ENCODE measurements around the gene ABR. TPM values are rescaled to one million over a fixed set of nuclear protein-coding genes. Genes with fewer than 3 reads are reported as not detected.
A peak's percentile ranks its signal among the peaks of the same experiment; 100 is the strongest.

ABR gene
- total and polyA plus RNA-seq, 9 donors: 25.0 to 94.6 (median 60.2) TPM

DNA sequence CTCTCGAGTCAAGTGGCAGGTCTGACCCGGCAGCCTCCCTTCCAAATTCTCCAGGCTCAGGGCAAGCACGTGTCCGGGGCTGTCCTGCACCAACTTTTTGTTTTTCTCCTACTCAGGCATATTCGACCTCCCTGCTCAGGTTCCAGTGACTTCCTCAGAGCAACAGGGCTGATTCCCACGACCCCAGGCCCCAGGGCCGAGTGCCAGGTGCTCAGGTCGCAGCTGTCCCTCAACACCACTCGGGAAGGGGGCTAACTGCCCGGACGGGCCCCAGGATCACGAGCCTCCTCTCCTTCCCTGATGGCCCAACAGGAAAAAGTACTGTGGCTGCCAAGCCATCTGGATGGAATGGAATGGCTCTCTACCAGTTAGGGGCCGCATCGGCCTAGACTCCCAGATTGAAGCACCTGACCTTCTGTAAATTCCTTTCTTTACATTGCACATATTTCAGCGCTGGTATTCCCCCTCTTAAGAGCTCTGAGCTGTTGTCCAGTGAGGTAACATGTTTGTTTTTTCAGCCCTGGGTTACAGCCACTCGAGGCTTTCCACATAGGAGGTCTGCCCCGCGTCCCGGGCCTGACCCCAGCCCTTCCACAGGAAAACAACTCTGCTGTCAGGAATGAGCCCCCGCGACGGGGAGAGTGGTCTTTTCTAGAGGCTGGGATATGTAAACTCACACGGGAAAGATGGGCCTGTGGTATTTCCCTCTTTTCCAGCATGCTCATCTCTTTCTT is 225.2 kb downstream of the ABR start:
- 34 to 41% (median 37%) methylated on average over 22 to 23 of the region's 23 CpGs for WGBS, 3 donors

DNA sequence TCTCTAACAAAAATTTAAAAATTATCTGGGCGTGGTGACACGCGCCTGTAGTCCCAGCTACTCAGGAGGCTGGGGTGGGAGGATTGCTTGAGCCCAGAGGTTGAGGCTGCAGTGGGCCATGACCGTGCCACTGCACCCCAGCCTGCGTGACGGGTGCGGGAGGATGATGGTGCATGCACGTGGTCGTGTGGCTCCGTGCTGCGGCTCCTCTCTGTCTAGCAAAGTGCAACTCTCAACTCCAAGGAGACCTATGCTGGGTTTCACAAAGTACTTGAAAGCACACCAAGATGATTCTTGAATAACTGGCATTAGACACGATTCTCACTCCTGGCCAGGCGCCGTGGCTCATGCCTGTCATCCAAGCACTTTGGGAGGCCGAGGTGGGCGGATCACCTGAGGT is 226.0 kb downstream of the ABR start:
- Histone ChIP-seq H3K36me3 (no peaks in the 10 kb centered on the region), H3K9me3 (no peaks in the 10 kb centered on the region), H3K27ac (no peak overlapping the region), H3K27me3 (no peaks in the 10 kb centered on the region), H3K4me3 (no peak overlapping the region), H3K4me1 (ENCODE audit: insufficient read depth) (peaks cover 18% of the 10 kb centered on the region)
- WGBS, 3 donors: 93 to 97% (median 95%) methylated on average over 16 of the region's 16 CpGs
- intact Hi-C loops (cut with DNase I): no loop called here
- peak in 1 of 5 donors; percentile 10 for DNase-seq
- TF ChIP-seq, protein P1, sequence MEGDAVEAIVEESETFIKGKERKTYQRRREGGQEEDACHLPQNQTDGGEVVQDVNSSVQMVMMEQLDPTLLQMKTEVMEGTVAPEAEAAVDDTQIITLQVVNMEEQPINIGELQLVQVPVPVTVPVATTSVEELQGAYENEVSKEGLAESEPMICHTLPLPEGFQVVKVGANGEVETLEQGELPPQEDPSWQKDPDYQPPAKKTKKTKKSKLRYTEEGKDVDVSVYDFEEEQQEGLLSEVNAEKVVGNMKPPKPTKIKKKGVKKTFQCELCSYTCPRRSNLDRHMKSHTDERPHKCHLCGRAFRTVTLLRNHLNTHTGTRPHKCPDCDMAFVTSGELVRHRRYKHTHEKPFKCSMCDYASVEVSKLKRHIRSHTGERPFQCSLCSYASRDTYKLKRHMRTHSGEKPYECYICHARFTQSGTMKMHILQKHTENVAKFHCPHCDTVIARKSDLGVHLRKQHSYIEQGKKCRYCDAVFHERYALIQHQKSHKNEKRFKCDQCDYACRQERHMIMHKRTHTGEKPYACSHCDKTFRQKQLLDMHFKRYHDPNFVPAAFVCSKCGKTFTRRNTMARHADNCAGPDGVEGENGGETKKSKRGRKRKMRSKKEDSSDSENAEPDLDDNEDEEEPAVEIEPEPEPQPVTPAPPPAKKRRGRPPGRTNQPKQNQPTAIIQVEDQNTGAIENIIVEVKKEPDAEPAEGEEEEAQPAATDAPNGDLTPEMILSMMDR (IDR thresholded peaks at IDR 0.05): no peak
- no peak for TF ChIP-seq POLR2A (IDR thresholded peaks at IDR 0.05)
- no peak for TF ChIP-seq EP300 (IDR thresholded peaks at IDR 0.05)

More for the DNA sequence above, 225.2 kb downstream of the ABR start:
- H3K27ac ChIP-seq: no peak overlapping the region
- TF ChIP-seq POLR2A (IDR thresholded peaks at IDR 0.05): no peak
- peaks cover 18% of the 10 kb centered on the region for H3K4me1 ChIP-seq (ENCODE audit: insufficient read depth)
- peak in 1 of 5 donors; percentile 29 for DNase-seq
- no peaks in the 10 kb centered on the region for H3K36me3 ChIP-seq
- no peak overlapping the region for H3K4me3 ChIP-seq
- H3K27me3 ChIP-seq: no peaks in the 10 kb centered on the region
- intact Hi-C loops (cut with DNase I): no loop called here
- H3K9me3 ChIP-seq: no peaks in the 10 kb centered on the region

Small RNAs within 50 kb of the gene (microRNA-seq; reads per million reads assigned to microRNA genes)
- 0 reads per million in 3 donors for gene MIR3183

Small RNAs within 50 kb of the gene (small RNA-seq; reads per million reads assigned to genes)
- gene AC016292.2 (not detected), gene MIR3183 (not detected), gene RF00017 (not detected)

Other genes with a start within 250 kb of the ABR start
- 10 to 100 TPM in 6 of 7 donors, 1 to 10 TPM in 1; 5.5 to 34.8 (median 28.4) TPM for gene NXN, start 200.2 kb downstream of the ABR start, total RNA-seq
- 10 to 100 TPM; 24.3 to 29.9 TPM for gene NXN, start 200.2 kb downstream of the ABR start, polyA plus RNA-seq
- gene TIMM22, start 182.9 kb downstream of the ABR start, total RNA-seq: 10 to 100 TPM in 6 of 7 donors, 1 to 10 TPM in 1; 7.9 to 15.1 (median 11.3) TPM
- gene TIMM22, start 182.9 kb downstream of the ABR start, polyA plus RNA-seq: 10 to 100 TPM in 1 of 2 donors, 1 to 10 TPM in 1; 8.9 to 12.6 TPM
- not detected for gene BHLHA9, start 90.5 kb upstream of the ABR start, total RNA-seq
- gene BHLHA9, start 90.5 kb upstream of the ABR start, polyA plus RNA-seq: not detected
- gene TRARG1, start 99.7 kb upstream of the ABR start, total RNA-seq: under 1 TPM in 2 of 7 donors, not detected in 5; 0.07 to 0.12 TPM
- gene TRARG1, start 99.7 kb upstream of the ABR start, polyA plus RNA-seq: under 1 TPM; 0.04 to 0.28 TPM
- 100 to 1,000 TPM; 384 to 524 (median 452) TPM for gene YWHAE, start 220.2 kb upstream of the ABR start, total RNA-seq
- 100 to 1,000 TPM; 288 to 589 TPM for gene YWHAE, start 220.2 kb upstream of the ABR start, polyA plus RNA-seq